H9 (cell line): ENCODE results near the gene NAB2. TPM values are rescaled to one million over a fixed set of nuclear protein-coding genes. Genes with fewer than 3 reads are reported as not detected.

Experiments
- DNase-seq: peaks from one replicate; pipeline ENCODE4 v3.0.0-alpha.2; 2017
- H2AFZ ChIP-seq: one replicate; pipeline ENCODE4 v1.6.1; 2013; ENCODE audit warnings: mild to moderate bottlenecking, low read length, control low read depth, moderate library complexity
- H2AK5ac ChIP-seq: 2 replicates; pipeline ENCODE4 v1.6.1; 2013; ENCODE audit warnings: low read length, control low read depth, mixed read lengths; ENCODE audit not compliant: insufficient read length
- H2BK120ac ChIP-seq: one replicate; pipeline ENCODE4 v1.6.1; 2013; ENCODE audit warnings: low read depth, mild to moderate bottlenecking, low read length, control low read depth, inconsistent platforms; ENCODE audit not compliant: poor library complexity, severe bottlenecking
- H2BK12ac ChIP-seq: 2 replicates; pipeline ENCODE4 v1.6.1; 2013; ENCODE audit warnings: low read length, control low read depth, mixed read lengths, low read depth; ENCODE audit not compliant: insufficient read length
- H2BK15ac ChIP-seq: 2 replicates; pipeline ENCODE4 v1.6.1; 2013; ENCODE audit warnings: low read depth, low read length, control low read depth
- H2BK20ac ChIP-seq: one replicate; pipeline ENCODE4 v1.6.1; 2013; ENCODE audit warnings: low read depth, mild to moderate bottlenecking, low read length, control low read depth, inconsistent platforms; ENCODE audit not compliant: poor library complexity, severe bottlenecking
- H2BK5ac ChIP-seq: 2 replicates; pipeline ENCODE4 v1.6.1; 2013; ENCODE audit warnings: low read length, control low read depth, mixed read lengths; ENCODE audit not compliant: insufficient read length
- H3K14ac ChIP-seq: 2 replicates; pipeline ENCODE4 v1.6.1; 2013; ENCODE audit warnings: low read length, control low read depth; ENCODE audit not compliant: insufficient read depth
- H3K18ac ChIP-seq: 2 replicates; pipeline ENCODE4 v1.6.1; 2013; ENCODE audit warnings: low read depth, mild to moderate bottlenecking, mixed read lengths, low read length, control low read depth; ENCODE audit not compliant: insufficient read length
- H3K23ac ChIP-seq: 2 replicates; pipeline ENCODE4 v1.6.1; 2013; ENCODE audit warnings: low read length, control low read depth, mixed read lengths, low read depth; ENCODE audit not compliant: insufficient read length
- H3K23me2 ChIP-seq: 2 replicates; pipeline ENCODE4 v1.6.1; 2013; ENCODE audit warnings: low read depth, mild to moderate bottlenecking, mixed read lengths, low read length, control low read depth; ENCODE audit not compliant: insufficient read length, poor library complexity, severe bottlenecking
- H3K27ac ChIP-seq: 2 replicates; pipeline ENCODE4 v1.5.1; 2013; ENCODE audit warnings: low read length, control low read depth, mixed read lengths, low read depth; ENCODE audit not compliant: insufficient read length
- H3K27me3 ChIP-seq: 2 replicates; pipeline ENCODE4 v1.6.1; 2013; ENCODE audit warnings: low read length, control low read depth, inconsistent platforms; ENCODE audit not compliant: insufficient read depth
- H3K4ac ChIP-seq: 2 replicates; pipeline ENCODE4 v1.6.1; 2013; ENCODE audit warnings: low read depth, mild to moderate bottlenecking, control low read depth, inconsistent platforms, low read length, moderate library complexity
- H3K4me1 ChIP-seq: 2 replicates; pipeline ENCODE4 v1.6.1; 2013; ENCODE audit warnings: low read length, control low read depth, inconsistent platforms; ENCODE audit not compliant: insufficient read depth
- H3K4me2 ChIP-seq: 2 replicates; pipeline ENCODE4 v1.6.1; 2013; ENCODE audit warnings: low read length, control low read depth, mixed read lengths; ENCODE audit not compliant: insufficient read length, insufficient read depth
- H3K56ac ChIP-seq: 2 replicates; pipeline ENCODE4 v1.6.1; 2013; ENCODE audit warnings: low read depth, mild to moderate bottlenecking, mixed read lengths, low read length, control low read depth; ENCODE audit not compliant: insufficient read length
- H3K79me1 ChIP-seq: 2 replicates; pipeline ENCODE4 v1.6.1; 2013; ENCODE audit warnings: low read depth, mild to moderate bottlenecking, moderate library complexity, low read length, control low read depth, inconsistent platforms; ENCODE audit not compliant: insufficient read depth, poor library complexity, severe bottlenecking
- H3K79me2 ChIP-seq: 2 replicates; pipeline ENCODE4 v1.6.1; 2013; ENCODE audit warnings: low read length, control low read depth, inconsistent platforms; ENCODE audit not compliant: insufficient read depth
- H3K9ac ChIP-seq: 2 replicates; pipeline ENCODE4 v1.6.1; 2013; ENCODE audit warnings: low read length, control low read depth, mixed read lengths; ENCODE audit not compliant: insufficient read length; ENCODE audit errors: extremely low read depth
- H3K9me3 ChIP-seq: one replicate; pipeline ENCODE4 v1.6.1; 2013; ENCODE audit warnings: low read depth, low read length, inconsistent platforms; ENCODE audit not compliant: control insufficient read depth
- H3T11ph ChIP-seq: one replicate; pipeline ENCODE4 v1.6.1; 2013; ENCODE audit warnings: mild to moderate bottlenecking, low read length, control low read depth, inconsistent platforms
- H4K20me1 ChIP-seq: one replicate; pipeline ENCODE4 v1.6.1; 2013; ENCODE audit not compliant: control insufficient read depth, insufficient read length, insufficient read depth
- H4K5ac ChIP-seq: 2 replicates; pipeline ENCODE4 v1.6.1; 2013; ENCODE audit warnings: low read depth, mild to moderate bottlenecking, mixed read lengths, low read length, control low read depth; ENCODE audit not compliant: insufficient read length
- H4K8ac ChIP-seq: replicated peaks from 2 replicates; pipeline ENCODE4 v1.6.1; 2013; ENCODE audit warnings: low read length, control low read depth, mixed read lengths, low read depth; ENCODE audit not compliant: insufficient read length
- H4K91ac ChIP-seq: 2 replicates; pipeline ENCODE4 v1.6.1; 2013; ENCODE audit warnings: low read depth, mild to moderate bottlenecking, moderate library complexity, mixed read lengths, low read length, control low read depth; ENCODE audit not compliant: insufficient read length
- H3K27ac Mint-ChIP-seq, 3 experiments: 2 replicates in 2 of 3; 3 replicates in 1 of 3; pipeline ENCODE4 v1.8.0; 2020 to 2021; ENCODE audit warnings: mixed read lengths in 3 of 3, mild to moderate bottlenecking in 1 of 3, moderate library complexity in 1 of 3
- H3K27me3 Mint-ChIP-seq: 2 replicates; pipeline ENCODE4 v1.8.0; 2021; ENCODE audit warnings: low read depth, mild to moderate bottlenecking, moderate library complexity, mixed read lengths
- H3K36me3 Mint-ChIP-seq, 3 experiments: 2 replicates in 2 of 3; 3 replicates in 1 of 3; pipeline ENCODE4 v1.8.0; 2020 to 2021; ENCODE audit warnings: low read depth in 3 of 3, mixed read lengths in 3 of 3; ENCODE audit not compliant: insufficient read depth in 1 of 3
- H3K4me1 Mint-ChIP-seq, 2 experiments: 2 replicates each; pipeline ENCODE4 v1.8.0; 2020; ENCODE audit warnings: mixed read lengths in 2 of 2
- H3K4me3 Mint-ChIP-seq, 2 experiments: 2 replicates in 1 of 2; 3 replicates in 1 of 2; pipeline ENCODE4 v1.8.0; 2020 to 2021; ENCODE audit warnings: mild to moderate bottlenecking in 2 of 2, mixed read lengths in 2 of 2, moderate library complexity in 1 of 2
- H3K9me3 Mint-ChIP-seq, 2 experiments: 2 replicates in 1 of 2; 3 replicates in 1 of 2; pipeline ENCODE4 v1.8.0; 2020; ENCODE audit warnings: mild to moderate bottlenecking in 2 of 2, mixed read lengths in 2 of 2, moderate library complexity in 1 of 2
- CTCF ChIP-seq: fragments of 200-600 bp; sonication (generic); conservative IDR thresholded peaks from 3 replicates; pipeline ENCODE4 v1.8.0; 2021; ENCODE audit warnings: antibody characterized with exemption, mild to moderate bottlenecking
- WGBS: extraction: QIAGEN DNeasy Blood & Tissue Kit; methylation state at CpG from one replicate; pipeline ENCODE4 v1.1.7; 2013; ENCODE audit warnings: missing lambda C conversion rate, low lambda C conversion rate, mixed read lengths; ENCODE audit not compliant: insufficient read length; ENCODE audit errors: extremely low coverage; 5-methylcytosine and 5-hydroxymethylcytosine counted together
- total RNA-seq: library from RNA; stranded (reverse); gene quantifications from 2 replicates; pipeline ENCODE4 v1.2.1, GENCODE V29; 2021

The NAB2 gene
- total RNA-seq, 1 experiment from 2014 or later = 67.8 TPM

DNA sequence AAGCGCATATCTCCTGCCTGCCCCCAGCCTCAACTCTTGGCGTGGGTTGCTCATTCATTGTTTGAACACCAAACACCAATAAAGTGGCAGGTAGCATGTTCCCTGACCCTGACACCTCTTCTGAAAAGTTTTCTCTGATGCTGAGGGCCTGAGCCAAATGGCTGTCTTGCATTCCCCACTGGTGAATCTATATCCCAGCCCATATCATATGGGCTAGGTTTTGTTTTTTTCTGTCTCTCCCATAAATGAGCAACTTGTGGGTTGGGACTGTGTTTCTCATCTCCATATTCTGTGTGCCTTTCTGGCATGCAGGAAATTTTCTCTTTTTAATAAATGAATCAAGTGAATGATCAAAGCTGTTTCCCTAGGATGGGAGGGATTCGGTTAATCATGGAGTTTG lies 44.0 kb upstream of the NAB2 start:
- Histone ChIP-seq H2BK120ac (no peak overlapping the region), H3K4me1 (no peaks in the 10 kb centered on the region), H4K91ac (no peak overlapping the region), H3K79me2 (no peaks in the 10 kb centered on the region), H4K5ac (no peak overlapping the region), H3K9me3 (no peaks in the 10 kb centered on the region), H3T11ph (no peak overlapping the region), H3K14ac (no peak overlapping the region), H4K20me1 (no peaks in the 10 kb centered on the region), H3K27me3 (no peaks in the 10 kb centered on the region), H3K18ac (no peak overlapping the region), H3K23me2 (no peaks in the 10 kb centered on the region), H3K27ac (no peak overlapping the region), H3K9ac (no peak overlapping the region), H2AK5ac (no peak overlapping the region), H3K4me2 (no peak overlapping the region), H2BK12ac (no peak overlapping the region), H2BK5ac (no peak overlapping the region), H3K4ac (no peak overlapping the region), H3K79me1 (no peaks in the 10 kb centered on the region), H4K8ac (no peak overlapping the region), H2AFZ (no peak overlapping the region), H3K56ac (no peak overlapping the region), H3K23ac (no peak overlapping the region), H2BK15ac (no peak overlapping the region), H2BK20ac (no peak overlapping the region)
- no peak for TF ChIP-seq CTCF
- Mint-ChIP-seq H3K9me3 (no peaks in the 10 kb centered on the region), H3K4me3 (no peak overlapping the region), H3K27ac (no peak overlapping the region; a peak in 1 of 7 replicates), H3K27me3 (peaks cover 10% of the 10 kb centered on the region), H3K4me1 (peaks cover under 1 to 10% of the 10 kb centered on the region in 2 experiments), H3K36me3 (no peaks in the 10 kb centered on the region; a peak in 1 of 7 replicates)
- no CpG with 5 or more reads among the region's 3 CpGs for WGBS
- no peak for DNase-seq
